HG03066 (cell line): ENCODE data around the gene MCM8.

ENCODE experiments used
- ATAC-seq: cut with Tn5 transposase; IDR thresholded peaks from one replicate; pipeline ENCODE4 v1.9.1; 2021; ENCODE audit warnings: low read depth; ENCODE audit not compliant: unreplicated experiment

Gene MCM8

DNA sequence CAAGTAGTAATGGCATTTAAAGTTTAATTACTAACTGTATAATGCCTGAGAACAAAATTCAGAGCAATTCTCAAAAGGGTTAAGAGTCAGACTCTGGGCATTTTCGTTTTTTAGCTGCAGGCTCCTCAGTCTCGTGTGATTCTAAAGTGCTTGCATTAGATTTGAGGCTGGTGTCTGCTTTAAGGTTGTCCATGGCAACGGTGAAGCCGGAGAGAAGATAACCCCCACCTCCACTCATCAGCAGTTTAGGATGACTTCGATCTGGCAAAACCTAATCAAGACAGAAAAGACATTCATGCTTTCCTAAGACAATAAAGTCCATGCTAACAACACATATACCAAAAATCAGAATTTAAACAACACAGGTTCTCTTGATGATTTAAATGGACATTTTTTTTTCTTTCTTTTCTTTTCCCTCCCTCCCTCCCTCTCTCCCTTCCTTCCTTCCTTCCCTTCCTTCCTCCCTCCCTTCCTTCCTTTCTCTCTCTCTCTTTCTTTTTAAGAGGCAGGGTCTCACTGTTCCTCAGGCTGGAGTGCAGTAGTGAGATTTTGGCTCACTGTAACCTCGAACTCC is 11.9 kb upstream of the MCM8 start:
- ATAC-seq = no peak

DNA sequence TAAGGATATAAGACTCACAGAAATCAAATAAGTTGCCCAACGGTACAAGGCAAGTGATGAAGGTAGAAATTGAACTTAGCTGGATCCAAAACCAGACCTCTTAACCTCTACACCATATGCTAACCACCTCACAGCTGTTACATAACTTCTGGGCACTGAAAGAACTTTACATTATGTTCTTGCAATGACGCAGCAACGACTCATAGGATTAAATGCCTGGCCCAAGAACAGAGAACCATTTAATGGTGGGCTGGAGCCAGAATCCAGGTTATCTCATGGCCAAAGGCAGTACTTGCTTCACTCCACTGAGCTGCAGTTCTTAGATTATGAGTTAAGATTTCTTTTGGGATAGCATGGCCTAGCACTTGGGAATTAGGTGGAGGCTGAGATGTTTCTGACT is 4.5 kb upstream of the MCM8 start:
- no peak for ATAC-seq

DNA sequence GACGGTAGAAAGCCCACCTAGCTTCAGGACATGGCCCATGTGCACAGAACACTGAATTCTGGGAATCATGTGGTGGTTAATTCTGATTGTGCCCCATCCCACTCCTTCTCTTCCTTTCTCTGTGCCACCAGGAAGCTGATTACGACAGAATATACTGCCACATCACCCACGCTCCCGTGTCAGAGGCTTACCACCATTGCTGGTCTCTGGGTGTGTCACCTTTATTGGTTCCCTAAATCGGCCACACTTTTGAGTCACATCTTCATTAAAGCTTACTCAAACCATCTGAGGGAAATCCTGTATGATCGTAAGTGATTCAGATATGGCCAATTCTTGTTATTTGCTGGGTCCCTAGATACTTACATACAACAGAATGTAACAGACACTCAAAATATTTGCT is 3.2 kb upstream of the MCM8 start:
- ATAC-seq = no peak

DNA sequence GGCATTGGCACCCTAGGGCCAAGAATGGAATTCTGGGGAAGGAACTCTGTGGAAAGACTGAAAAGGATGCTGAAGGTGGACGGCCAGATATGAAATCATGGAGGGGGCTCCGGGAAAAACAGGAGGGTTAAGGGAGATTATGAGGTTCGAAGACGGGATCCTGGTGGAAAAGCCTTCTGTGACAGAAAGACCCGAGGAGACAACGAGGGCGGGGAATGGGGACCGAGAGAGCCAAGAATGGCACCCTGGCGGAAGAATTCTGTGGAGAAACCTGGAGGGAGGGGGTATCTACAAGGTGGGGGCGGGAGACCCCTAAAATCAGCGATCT is 545 bp upstream of the MCM8 start:
- peak; percentile 2 for ATAC-seq

DNA sequence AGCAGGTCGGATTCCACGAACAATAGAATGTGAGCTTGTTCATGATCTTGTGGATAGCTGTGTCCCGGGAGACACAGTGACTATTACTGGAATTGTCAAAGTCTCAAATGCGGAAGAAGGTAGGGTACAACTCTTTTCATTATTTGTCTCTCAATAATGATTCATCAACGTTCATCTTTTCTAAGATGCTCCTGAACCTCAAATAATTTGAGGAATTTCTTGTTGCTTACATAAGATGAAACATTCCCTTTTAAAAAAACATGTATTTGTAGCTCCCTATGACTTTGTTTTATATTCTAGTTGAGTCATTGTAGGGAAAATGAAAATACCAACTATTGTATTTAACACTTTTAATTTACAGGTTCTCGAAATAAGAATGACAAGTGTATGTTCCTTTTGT is 17.0 kb downstream of the MCM8 start:
- no peak for ATAC-seq

DNA sequence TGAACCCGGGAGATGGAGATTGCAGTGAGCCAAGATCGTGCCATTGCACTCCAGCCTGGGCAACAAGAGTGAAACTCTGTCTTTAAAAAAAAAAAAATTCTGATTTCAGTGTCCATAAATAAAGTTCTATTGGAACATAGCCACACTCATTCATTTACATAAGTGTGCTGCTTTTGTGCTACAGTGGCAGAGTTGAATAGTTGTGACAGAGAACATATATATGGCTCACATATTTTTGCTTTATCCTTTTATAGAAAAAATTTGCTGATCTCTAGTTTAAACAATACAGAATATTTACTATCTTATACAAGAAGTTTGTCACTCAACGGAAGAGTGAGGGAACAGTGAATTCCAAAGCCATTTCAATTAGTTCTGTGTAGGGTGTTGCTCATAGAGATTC is 18.0 kb downstream of the MCM8 start:
- no peak for ATAC-seq

DNA sequence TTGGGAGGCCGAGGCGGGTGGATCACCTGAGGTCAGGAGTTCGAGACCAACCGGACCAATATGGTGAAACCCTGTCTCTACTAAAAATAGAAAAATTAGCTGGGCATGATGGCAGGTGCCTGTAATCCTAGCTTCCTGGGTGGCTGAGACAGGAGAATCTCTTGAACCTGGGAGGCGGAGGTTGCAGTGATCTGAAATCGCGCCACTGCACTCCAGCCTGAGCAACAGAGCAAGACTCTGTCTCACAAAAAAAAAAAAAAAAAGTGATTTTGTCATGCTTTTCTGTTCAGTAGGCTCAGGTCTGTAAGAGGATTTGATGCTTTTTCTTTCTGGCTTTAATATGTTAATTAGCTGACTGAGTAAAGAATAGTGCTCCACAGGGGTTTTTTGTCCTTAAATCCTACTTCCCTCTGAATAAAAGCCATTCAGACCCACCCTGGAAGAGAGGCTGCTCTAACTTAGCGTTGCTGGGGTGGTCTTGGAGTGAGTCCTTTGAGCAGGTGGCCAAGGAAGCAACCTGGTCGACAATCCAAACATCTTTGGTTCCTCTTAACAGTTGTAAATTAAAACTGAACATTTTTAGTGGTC is 19.0 kb downstream of the MCM8 start:
- ATAC-seq = no peak

DNA sequence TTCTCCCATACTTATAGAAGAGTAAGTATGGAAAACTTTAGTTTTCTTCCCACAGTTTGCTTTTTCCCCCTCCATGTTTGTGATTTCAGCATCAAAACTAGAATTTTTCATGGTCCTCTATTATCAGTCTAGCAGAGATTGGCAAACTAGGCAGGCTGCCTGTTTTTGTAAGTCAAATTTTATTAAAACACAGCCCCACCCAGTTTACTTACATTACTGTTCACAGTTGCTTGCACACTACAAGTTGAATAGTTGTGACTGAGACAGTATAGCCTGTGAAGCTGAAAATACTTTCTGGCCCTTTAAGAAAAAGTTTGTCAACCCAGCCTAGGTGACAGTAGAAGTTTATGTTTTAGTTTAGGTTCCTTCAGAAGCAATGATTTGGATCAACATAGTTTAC is 19.5 kb downstream of the MCM8 start:
- ATAC-seq = no peak

DNA sequence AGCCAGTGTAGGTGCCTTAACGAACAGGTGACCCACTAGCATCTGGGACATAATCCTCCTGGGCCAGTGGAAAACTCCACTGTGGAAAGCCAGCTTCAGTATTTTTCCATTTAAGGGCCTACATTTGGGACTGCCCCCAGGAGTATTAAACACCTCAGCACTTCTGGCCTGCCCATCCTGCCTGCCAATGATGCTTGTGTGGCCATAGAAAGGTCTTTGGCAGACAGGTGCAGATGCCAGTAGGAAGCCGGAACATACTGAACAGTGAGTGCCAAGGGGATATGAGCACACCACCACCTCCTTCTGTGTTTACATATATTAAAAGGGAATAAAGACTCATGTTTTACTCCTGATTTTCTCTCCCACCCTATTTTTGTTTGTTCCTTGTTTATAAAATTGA is 19.9 kb downstream of the MCM8 start:
- no peak for ATAC-seq

DNA sequence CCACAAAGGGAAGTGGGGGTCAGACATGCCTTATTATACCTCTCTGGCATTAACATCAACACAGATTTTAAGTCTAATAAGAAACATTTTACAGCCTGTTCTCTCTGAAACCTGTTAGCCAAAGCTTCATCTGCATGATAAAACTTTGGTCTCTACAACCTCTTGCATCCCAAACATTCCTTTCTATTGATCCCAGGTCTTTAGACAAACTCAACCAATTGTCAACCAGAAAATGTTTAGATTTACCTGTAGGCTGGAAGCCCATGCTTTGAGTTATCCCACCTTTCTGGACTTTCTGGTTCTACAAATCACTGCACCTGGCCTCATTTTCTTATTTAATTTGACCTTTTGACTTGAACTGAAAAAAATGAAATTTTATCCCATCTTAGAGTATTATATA is 20.8 kb downstream of the MCM8 start:
- no peak for ATAC-seq

DNA sequence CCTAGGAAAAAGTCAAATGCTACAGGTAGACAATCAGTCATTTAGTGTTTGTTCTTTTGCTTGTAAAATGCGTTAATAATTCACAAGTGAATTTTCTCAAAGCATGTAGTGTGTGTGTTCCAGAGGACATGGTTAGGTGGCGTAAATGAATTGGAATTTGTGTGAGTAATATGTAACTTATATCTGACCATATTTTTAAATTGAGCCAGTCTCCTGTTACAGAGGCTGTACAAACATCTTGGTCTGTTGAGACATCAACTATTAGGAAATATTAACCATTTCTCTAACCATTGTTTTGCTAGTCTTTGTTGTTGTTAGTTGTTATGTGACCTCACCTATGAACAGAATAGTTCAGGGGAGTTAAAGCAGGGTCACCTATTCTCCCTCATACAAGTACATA is 22.7 kb downstream of the MCM8 start:
- no peak for ATAC-seq

DNA sequence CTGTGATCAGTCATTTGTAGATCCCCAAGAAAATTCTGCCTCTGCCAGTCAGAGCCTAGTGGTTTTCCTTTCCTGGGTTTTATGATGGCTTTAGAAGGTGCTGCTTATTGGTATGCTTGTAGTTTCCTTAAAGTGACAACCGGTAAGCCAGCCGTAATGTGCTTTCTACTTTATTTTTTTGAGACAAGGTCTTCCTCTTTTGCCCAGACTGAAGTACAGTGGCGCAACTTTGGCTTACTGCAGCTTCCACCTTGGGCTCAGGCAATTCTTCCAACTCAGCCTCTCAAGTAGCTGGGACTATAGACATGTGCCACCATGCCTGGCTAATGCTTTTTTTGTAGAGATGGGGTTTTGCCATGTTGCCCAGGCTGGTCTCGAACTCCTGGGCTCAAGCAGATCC is 23.5 kb downstream of the MCM8 start:
- ATAC-seq = no peak

DNA sequence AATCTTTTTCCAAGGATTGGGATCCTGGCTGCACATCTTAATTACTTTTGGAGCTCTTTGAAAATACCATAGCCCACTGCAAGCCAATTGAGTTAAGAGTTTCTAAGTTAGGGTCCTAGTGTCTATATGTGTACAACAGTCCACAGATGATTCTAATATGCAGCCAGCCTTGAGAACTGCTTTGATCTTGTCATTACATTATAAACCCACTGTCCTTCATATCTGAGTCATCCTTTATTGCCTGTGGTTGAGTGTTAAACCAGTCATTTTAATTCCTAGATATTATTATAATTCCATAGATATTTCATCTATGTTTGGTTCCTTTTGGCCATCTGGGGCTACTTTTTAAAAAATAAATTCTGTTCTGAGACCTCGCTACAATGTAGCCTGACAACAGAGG is 24.1 kb downstream of the MCM8 start:
- ATAC-seq = no peak

DNA sequence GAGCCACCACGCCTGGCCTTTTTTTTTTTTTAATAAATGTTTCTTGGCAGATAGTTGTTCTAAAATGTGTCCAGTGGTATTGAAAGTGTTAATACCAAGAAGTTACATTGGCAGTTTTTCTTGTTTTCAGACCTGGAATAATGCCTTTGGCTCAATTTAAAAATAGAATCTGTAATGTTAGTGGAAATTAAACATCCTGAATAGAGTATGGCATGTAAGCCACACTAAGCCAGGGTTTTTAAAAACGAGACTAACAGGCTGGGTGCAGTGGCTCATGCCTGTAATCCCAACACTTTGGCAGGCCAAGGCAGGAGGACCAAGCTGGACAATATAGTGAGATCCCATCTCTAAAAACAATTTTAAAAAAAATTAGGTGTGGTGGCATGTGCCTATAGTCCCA is 25.3 kb downstream of the MCM8 start:
- ATAC-seq = no peak

DNA sequence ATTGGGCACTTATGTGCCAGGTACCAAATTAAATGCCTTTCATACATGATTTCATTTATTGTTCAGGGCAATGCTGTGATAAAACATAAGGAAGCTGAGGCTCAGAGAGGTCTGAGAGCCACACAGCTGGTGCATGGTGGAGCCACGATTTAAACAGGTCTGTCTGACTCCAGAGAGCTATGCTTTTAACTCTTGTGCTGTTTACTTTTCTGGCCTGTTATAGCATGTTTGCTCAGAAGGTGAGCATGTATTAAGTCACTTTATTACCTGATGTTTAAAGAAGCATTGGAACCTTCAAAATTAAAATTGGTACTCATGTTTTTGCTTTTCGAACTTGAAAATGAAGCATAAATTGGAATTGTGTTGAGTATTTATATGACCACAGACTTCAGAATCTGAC is 26.8 kb downstream of the MCM8 start:
- ATAC-seq = no peak

DNA sequence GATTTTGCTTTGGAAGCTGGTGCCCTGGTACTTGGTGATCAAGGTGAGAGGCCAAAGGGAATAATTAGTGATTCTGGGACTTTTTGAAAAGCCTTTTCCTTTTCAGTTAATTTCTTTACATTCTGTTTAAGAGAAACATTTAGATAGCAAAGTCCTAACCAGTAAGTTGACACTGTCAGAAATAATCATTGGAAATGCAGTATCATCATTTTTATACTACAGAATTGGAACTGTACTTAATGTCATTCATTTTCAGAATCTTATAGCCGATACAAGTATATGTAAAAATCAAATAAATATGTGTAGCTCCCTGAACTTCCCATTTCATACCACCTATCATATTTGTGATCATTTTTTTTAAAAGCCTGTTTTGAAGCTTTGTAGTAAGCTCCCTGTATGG is 27.5 kb downstream of the MCM8 start:
- no peak for ATAC-seq

DNA sequence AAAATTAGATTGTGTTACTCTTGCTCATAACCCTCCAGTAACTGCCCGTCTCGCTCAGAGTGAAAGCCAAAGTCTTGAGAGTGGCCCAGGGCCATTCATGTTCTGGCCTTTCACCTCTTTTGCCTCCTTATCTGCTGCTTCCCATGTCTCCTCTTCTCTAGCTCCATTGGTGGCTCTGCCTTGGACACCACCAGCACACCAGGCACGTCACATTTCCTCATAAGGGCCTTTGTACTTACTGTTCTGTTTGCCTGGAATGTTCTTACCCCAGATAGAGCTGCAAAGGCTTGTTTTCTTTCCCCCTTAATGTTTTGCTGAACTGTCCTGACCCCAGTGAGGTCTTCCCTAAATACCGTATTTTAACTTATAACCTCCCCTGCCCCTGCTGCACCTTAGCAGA is 29.3 kb downstream of the MCM8 start:
- ATAC-seq = no peak

DNA sequence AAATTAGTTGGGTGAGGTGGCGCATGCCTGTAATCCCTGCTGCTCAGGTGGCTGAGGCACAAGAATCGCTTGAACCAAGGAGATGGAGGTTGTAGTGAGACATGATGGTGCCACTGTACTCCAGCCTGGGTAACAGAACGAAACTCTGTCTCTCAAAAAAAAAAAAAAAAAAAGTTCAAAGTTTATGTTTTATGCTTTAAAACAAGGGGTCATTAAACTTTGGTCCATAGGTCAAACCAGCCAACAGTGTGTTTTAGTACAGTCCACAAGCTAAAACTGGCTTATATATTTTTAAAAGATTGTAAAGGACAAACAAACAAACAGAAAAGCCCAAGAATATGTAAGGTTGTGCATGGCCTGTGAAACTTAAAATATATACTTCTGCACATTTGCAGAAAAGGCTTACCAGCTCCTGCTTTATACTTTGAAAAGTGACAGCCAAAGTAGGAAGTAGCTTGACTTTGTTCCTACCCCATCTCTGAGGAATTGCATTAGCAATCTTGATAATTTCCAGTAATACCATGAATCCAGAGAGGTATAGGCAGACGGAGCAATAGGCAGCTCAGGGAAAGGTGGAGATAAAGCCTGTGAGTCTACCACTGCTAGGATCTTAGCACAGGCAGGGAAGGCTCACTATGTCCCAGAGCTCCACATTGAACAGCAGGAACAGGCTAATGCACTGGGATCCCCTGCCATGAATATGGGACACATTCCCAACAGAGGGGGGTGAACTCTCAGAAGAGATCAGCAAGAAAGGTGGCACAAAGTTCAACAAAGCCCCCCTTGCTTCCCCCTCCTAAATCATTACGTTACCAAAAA is 30.5 kb downstream of the MCM8 start:
- no peak for ATAC-seq

DNA sequence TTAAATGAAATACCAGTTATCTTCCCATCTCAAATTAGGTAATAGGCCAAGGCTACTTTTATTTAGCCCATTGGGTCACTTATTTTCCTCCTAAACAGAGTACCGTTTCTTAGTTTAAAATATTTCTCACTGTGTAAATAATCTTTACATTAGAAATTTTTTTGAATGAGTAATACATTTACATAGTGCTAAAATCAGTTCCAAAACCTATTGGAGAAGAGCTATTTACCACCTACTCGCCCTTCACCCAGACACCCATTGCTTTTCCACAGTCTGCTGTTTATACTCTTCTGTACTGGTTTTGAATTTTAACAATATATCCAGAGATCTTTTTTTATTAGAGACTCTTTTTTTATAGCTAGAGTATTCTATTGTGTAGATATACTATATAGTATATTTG is 36.9 kb downstream of the MCM8 start:
- ATAC-seq = no peak

DNA sequence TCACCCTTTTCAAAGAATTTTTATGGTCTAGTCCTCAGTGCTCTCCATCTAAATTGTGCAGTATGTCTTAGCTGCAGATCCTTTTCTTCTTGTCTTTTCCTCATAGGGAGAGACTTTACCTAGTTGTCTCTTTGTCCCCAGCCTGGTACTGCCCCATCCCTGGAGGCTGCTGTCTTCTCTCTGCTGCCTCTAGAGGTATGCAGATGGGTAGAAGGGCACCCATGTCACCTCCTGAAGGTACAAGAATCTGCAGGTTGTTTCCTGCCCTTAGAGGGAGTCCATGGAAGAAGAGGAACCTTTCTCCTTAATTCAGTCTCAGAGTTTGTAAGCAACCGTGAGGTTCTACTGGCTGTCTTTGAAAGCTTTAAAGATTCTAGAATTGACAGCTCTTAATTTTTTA is 39.1 kb downstream of the MCM8 start:
- no peak for ATAC-seq

DNA sequence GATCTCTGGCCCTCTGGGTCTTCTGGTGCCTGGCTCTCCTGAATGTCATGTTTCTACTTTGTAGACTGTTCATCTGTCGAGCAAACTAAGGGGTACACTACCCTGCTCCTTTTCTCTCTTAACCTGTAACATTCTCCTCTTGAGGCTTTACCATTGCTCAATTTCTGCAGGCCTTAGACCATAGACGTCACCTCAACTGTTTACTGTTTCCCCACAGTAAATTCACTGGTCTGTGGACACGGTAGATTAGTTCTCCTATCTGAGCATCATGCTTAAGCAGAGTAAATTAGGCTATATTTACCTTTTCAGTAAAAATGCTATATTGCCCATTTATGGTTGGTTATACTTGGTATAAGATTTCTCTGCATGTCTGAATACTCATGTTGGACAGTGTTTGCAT is 40.5 kb downstream of the MCM8 start:
- no peak for ATAC-seq

DNA sequence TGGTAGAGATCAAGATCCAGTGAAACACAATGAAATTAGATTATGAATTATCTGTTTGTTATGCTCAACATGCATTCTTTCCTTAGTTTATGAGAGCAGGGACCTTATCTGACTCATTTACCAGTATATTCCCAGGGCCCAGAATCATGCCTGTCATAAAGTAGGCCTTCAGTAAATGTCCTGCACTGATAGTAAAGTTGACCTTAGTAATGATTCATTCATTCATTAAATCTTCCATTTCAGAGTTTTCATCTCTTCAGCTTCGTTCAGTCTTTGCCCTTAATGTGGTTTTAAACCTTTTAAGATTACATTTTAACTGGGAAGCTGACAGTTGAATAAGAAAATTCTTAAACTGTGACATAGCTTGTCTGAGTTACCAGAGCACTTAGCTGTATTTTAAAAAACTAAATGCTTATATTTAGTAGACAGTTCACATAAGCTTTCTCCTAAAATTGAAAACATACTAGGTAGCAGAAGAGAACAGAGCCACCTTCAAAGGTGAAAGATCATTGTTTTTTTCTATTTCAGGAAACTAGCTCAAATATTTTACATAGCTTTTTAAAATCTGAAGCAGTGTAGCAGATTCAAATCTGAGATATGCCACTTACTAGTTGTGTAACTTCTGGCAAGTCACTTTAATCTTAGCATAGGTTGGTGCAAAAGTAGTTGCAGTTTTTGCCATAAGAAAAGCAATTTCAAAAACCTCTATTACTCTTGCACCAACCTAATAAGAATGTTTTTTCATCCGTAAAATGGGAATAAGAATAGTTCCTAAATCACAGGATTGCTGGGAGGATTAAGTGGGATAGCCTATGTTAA is 41.4 kb downstream of the MCM8 start:
- no peak for ATAC-seq
